ENCODE results near the gene MAP3K9. TPM values are rescaled to one million over a fixed set of nuclear protein-coding genes. Genes with fewer than 3 reads are reported as not detected.

The MAP3K9 gene
- total RNA-seq, 1 experiment from 2014 or later = 3.5 TPM

DNA sequence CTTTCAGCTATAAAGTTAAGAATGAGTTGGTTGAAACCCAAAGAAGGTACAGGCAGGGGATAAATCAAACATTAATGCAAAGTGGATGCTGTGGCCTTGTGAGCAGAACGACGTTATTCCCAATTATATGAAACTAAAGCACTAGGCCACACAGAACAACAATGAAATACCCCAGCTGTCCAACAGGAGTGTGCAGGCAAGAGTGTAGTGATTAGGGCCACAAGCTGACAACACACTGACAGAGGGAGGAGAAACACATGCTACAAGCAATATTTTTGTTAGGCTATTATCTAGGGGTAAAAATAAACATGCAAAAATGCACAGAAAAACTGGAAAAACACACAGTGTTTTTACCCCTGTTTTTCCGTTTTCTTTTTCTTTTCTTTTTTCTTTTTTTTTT, 15.0 kb downstream of the MAP3K9 start:
- in situ Hi-C loops (cut with HindIII; ENCODE audit: low pct_unique_long_range_greater_than_20kb, low sequenced_read_pairs) = no loop called here
- no peak for DNase-seq (ENCODE audit: low read depth)

DNA sequence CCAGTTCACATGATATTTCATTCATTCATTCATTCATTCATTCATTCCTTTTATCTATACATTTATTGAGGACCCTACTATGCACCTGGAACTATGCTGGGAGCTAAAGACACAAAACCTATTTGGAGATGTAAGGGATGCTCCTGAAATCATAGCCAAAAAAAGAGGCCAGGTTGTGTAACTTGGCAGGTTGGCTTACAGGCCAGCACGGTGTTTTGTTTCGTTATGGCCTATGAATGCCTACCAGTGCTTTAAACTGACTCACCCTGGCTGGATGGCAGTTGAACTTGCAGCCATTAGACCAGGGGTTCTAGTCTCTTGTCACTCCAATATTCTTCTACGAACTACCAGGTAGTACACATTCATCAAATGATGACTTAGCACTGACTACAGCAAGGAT, 15.7 kb downstream of the MAP3K9 start:
- no peak for DNase-seq (ENCODE audit: low read depth)
- in situ Hi-C loops (cut with HindIII; ENCODE audit: low pct_unique_long_range_greater_than_20kb, low sequenced_read_pairs) = no loop called here

DNA sequence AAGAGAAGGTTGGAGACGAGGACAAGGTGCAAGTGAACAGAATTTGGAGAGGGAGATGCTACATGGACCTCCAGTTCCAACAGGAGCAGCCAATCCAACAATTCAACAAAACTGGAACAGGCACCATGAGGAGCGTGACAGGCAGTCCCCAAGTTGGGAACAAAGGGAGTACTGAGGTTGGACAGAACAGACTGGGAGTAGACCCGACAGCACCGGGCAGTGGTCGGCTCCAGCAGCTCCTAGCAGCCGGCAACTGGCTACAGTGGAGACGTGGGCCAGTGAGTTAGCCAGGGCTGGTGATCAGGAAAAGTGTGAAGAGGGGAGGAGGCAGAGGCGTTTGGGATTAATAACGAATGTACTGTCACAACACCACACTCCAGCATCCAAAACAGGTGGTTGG, 16.4 kb downstream of the MAP3K9 start:
- in situ Hi-C loops (cut with HindIII; ENCODE audit: low pct_unique_long_range_greater_than_20kb, low sequenced_read_pairs) = no loop called here

DNA sequence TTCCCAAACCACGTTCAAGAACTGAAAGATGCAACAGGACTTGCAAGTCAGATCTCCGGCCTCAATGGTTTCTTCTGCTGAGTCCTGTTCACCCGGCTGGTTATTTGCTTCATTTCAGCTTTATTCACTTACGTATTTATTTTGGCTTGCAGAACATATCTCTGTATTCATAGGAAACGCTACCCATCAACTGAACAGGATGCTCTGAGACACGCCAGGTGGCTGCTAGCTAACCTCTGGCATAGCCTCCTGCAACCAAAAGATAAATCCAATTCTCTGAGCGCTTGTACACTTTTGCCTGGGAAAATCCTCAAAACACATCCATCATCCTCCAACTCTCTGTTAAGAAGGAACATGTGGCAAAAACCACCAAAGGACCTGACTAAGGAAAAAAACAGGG, 17.3 kb downstream of the MAP3K9 start:
- DNase-seq (ENCODE audit: low read depth) = no peak
- in situ Hi-C loops (cut with HindIII; ENCODE audit: low pct_unique_long_range_greater_than_20kb, low sequenced_read_pairs) = no loop called here

More for the DNA sequence above, 16.4 kb downstream of the MAP3K9 start:
- no peak for DNase-seq (ENCODE audit: low read depth)

DNA sequence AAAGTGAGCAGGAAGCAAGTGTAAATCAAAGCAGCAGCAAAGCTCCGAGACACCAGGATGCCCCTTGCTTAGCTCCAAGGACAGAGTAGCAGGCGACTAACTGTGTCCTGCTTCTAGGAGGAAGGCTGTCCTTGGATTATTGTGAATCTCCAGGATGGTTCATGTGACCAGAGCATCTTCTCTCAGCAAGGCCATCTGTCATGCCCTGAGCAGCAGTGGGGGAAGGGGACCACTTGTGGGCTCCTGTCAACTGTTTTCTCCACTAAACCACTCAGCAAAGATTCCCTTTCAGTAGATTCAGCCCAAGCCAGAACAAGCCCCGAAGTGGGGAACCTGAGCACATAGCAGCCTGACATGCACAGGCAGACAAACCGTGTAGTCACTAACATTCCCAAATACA, 19.4 kb downstream of the MAP3K9 start:
- no peak for DNase-seq (ENCODE audit: low read depth)
- in situ Hi-C loops (cut with HindIII; ENCODE audit: low pct_unique_long_range_greater_than_20kb, low sequenced_read_pairs) = no loop called here

DNA sequence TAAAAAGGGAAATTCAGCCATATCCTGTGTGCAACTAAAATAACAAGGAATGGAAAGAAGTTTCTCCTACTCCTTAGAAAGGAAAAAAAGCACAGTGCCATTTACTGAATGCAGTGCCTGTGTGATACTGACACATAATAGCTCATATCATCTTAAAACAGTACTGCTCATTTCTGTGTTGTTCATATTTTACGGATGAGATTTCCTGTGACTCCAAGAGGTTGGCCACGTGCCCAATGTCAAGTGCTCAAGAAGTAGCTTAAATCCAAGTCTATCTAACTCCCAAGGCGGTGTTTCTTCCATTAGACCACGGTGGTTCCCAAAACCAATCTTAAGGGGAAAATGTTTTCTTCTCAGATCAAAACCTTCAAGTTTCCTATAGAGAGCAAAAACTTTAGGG, 20.0 kb downstream of the MAP3K9 start:
- in situ Hi-C loops (cut with HindIII; ENCODE audit: low pct_unique_long_range_greater_than_20kb, low sequenced_read_pairs) = no loop called here
- DNase-seq (ENCODE audit: low read depth) = no peak

DNA sequence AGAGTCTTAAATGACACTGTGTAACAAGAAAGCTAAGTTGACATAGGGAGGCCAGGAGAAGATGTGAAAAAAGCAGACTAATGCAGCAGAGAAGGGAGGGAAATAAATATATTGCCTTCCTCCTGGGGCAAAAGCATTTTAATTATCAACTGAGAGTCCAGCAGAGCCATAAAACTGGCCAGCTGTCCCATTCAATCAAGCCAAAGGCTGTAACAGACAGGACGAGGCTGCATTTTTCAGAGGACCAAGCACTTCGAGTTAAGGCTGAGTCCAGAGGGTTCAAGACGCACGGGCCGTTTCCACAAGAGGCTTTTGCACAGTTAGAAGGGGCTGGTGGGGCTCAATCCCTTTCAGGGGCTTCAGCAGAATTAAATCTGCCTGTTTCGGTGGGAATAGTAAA, 20.4 kb downstream of the MAP3K9 start:
- in situ Hi-C loops (cut with HindIII; ENCODE audit: low pct_unique_long_range_greater_than_20kb, low sequenced_read_pairs) = no loop called here

DNA sequence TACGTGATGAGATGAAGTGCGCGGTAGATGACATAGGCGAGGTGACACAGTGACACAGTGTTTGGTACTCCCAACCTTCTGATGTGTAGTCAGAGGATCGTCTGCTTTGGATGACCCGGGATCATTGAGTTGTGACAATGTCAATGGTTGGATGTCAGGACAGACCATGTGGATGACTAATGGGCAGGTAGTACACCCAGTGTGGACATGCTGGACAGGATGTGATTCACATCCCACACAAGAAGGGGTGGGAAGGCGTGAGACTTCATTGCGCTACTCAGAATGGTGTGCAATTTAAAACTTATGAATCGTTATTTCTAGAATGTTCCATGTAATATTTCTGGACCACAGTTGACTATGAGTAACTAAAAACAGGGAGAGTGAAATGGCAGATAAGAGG, 23.8 kb downstream of the MAP3K9 start:
- DNase-seq (ENCODE audit: low read depth) = peak; percentile 42
- in situ Hi-C loops (cut with HindIII; ENCODE audit: low pct_unique_long_range_greater_than_20kb, low sequenced_read_pairs) = no loop called here

More for the DNA sequence above, 20.4 kb downstream of the MAP3K9 start:
- DNase-seq (ENCODE audit: low read depth) = no peak

DNA sequence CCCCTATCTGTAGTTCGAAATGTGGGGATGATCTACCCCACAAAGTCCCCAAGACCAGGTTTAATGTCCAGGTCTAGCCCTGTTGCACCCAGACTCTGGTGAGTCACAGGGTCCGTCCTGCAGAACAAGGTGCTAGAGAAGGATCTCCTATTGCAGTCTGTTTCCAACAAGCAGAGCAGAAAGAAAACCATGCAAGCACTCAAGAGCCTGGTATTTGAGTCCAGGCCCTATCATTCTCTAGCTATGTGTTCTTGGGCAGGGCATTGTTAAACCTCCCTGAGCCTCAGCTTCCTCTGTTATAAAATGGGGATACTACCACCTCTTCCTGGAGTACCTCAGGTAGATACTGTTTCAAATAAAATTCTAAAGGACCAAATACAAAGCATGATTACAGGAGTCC, 24.4 kb downstream of the MAP3K9 start:
- in situ Hi-C loops (cut with HindIII; ENCODE audit: low pct_unique_long_range_greater_than_20kb, low sequenced_read_pairs) = no loop called here
- DNase-seq (ENCODE audit: low read depth) = no peak

DNA sequence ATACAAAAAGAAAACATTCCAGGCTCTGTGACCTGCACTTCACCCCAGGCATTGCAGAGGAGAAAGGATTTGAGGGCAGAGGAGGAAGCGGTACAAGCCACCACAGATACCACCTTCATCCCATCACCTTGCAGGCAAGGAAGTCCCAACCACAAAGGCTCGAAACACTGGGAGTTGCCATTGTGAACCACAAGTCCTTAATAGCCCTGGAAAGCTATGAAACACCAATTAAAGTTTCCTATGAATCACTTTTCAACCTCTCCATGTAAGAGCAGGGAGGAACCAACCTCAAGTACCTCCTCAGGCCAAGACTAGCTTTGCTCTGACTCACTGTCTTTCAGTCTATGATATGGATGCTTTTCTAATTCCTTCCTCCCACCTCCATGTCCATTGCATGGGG, 27.0 kb downstream of the MAP3K9 start:
- in situ Hi-C loops (cut with HindIII; ENCODE audit: low pct_unique_long_range_greater_than_20kb, low sequenced_read_pairs) = no loop called here

DNA sequence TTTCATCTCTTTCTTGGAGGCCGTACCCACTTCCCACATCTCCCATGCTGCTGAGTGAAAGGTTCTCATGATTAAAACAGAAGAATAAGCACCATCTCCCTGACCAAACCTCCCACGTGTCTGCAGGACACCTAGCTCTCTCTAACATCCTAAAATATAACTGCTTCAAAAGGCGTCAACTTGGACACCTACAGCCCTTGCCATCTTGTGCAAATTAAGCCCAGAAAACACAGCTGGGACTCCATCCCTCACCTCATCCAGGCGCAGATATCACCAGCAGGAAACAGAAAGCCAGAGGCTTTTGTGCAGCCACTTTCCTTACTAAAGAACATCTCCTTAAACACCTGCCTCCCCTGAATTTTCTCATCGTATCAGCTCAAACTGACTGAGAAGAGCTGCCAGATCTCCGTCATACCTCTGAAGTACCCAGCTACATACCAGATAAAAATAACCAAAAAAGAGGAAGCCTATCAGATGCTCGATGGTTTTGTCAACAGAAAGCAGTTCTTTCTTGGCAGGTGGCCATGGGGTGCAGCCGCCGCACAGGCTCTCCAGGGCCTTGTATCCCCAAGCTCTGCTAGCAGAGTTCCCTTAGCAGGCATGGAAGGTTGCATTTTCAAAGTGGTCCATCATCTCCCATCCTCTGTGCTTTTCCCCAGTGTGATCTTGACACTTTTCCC, 28.8 kb downstream of the MAP3K9 start:
- no peak for DNase-seq (ENCODE audit: low read depth)
- in situ Hi-C loops (cut with HindIII; ENCODE audit: low pct_unique_long_range_greater_than_20kb, low sequenced_read_pairs) = no loop called here

More for the DNA sequence above, 27.0 kb downstream of the MAP3K9 start:
- peak; percentile 65 for DNase-seq (ENCODE audit: low read depth)

DNA sequence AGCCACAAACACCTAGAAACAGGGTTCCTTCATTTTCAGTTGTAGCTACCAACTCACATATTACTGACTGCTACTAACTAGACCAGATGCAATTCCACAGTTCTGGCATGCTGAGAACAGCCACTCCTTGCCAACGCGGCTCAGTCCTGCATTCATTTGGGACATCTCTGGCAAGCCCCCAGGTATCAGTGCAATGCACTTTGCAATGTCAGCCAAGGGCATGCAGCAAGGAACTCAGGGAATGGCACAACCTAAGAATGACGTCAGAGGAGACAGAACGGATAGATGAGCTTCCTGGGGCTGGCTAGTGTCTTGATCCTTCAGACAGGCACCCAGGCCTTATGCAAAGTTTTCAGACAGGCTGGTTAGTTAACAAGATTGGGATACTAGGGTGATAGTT, 29.6 kb downstream of the MAP3K9 start:
- in situ Hi-C loops (cut with HindIII; ENCODE audit: low pct_unique_long_range_greater_than_20kb, low sequenced_read_pairs) = no loop called here

DNA sequence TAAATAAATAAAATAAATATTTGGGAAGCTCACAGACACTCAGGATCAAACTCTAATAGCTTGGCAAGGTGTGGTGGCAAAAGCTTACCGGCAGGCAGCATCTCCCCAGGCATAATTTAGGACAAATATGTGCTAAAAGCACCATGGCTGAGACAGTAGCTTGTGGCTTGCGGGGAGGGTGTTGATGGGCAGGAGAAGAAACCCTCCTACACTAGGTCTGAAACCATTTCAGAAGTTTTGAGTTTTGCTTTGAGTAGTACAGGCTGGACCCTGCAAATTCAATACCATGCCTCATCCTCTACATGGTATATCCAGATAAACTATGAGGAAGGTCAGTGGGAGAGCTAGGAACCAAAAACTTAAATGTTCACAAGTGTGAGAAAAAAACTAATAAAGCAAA, 33.1 kb downstream of the MAP3K9 start:
- in situ Hi-C loops (cut with HindIII; ENCODE audit: low pct_unique_long_range_greater_than_20kb, low sequenced_read_pairs) = no loop called here
- DNase-seq (ENCODE audit: low read depth) = no peak

More for the DNA sequence above, 29.6 kb downstream of the MAP3K9 start:
- no peak for DNase-seq (ENCODE audit: low read depth)

DNA sequence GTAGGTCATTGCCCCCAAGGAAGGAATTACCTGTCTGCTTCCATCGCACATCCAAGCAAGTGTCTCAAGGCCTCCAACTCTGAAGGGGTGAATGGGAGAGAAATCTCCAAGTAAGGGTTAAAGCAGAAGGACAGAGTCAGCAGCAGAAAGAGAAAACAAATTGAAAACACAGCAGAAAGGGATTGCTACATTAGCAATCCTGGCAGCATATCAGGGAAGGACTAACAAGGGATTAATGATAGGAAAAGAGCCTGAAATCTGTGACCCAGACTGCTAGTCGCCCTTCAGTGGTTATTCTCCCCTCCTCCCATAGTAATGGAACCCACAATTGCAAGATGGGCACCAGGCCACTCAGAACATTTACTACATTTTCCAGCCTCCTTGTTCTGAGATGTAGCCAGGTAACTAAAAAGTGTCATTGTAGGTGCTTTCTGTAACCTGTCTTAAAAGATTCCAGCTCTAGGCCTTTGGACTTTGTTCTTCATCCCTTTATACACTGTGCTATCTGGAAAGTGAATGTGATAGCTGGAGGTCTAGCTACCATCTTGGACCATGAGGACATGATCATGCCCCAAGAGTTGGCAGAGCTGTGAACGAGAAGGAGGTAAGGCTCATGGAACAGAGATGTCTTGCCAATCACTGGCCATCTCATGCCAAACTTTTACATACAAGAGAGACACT, 36.0 kb downstream of the MAP3K9 start:
- no peak for DNase-seq (ENCODE audit: low read depth)
- in situ Hi-C loops (cut with HindIII; ENCODE audit: low pct_unique_long_range_greater_than_20kb, low sequenced_read_pairs) = no loop called here

DNA sequence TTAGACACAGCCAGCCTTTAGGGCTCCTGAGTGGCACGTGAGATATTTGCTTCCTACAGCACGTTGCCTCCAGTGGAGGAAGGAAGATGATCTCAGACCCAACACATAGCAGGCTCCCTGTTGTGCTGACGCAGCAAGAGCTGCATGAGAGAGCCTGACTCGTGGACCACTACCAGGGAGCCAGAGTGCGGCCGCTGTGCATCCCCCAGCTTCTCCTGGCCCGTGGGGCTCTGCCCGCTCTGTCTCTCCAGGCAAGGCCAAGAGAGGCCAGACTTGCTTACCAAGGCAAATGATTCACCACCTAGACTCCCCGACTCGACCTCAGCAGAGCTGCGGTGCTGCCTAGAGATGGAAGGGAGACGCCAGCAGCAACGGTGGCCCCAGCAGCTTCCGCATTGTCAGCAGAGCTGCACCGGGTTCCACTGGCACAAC, 37.5 kb downstream of the MAP3K9 start:
- in situ Hi-C loops (cut with HindIII; ENCODE audit: low pct_unique_long_range_greater_than_20kb, low sequenced_read_pairs) = no loop called here
- no peak for DNase-seq (ENCODE audit: low read depth)

DNA sequence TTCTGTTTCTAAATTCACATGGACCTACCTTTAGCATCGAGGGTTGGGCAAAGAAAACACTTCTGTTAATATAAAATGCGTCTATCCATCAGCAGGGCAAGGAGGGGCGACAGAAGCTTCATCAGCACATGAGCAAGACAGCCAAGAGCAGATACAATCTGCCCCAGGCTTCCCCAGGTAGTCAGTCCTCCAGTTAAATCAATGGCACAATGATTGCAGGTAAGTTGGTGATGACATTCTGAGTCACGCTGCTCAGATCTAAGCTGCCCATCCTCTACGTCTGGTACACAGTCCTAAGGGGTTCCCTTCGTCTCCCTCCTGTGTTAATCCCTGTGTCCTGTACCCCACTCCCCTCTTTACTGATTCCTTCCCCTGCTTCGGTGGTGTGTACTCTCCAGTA, 38.8 kb downstream of the MAP3K9 start:
- DNase-seq (ENCODE audit: low read depth) = no peak
- in situ Hi-C loops (cut with HindIII; ENCODE audit: low pct_unique_long_range_greater_than_20kb, low sequenced_read_pairs) = no loop called here

DNA sequence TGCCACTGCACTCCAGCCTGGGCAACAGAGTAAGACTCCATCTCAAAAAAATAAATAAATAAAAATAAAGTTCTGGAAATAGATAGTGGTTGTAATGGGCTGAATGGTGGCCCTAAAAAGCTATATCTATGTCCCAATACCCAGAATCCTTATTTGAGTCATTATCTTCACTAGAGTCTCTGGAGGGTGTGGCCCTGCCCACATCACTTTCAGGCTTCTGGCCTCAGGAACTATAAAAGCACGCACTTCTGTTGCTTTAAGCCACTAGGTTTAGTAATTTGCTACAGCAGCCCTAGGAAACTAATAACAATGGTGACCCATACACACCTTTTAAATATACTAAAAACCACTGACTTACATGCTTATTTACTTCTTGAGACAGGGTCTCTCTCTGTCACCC, 49.9 kb downstream of the MAP3K9 start:
- in situ Hi-C loops (cut with HindIII; ENCODE audit: low pct_unique_long_range_greater_than_20kb, low sequenced_read_pairs) = no loop called here
- no peak for DNase-seq (ENCODE audit: low read depth)

DNA sequence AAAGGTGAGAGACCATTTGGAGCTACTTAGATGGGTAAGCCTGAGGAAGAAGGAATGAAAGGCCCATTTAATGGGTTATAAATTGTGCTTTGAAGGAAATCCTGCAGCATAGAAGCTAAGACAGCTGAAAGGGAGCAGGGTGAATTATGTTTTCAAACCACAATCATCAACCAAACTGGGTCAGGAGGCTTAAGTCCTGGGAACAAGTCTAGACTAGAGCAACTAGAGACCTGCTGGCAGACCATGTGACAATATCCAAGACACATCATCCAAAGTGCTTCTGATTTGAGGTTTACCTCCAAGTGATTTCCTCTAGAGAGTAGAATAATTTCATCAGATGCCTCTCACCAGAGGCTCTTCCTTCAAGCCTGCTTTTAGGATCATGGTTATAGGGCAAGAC, 53.7 kb downstream of the MAP3K9 start:
- DNase-seq (ENCODE audit: low read depth) = no peak
- in situ Hi-C loops (cut with HindIII; ENCODE audit: low pct_unique_long_range_greater_than_20kb, low sequenced_read_pairs) = no loop called here

DNA sequence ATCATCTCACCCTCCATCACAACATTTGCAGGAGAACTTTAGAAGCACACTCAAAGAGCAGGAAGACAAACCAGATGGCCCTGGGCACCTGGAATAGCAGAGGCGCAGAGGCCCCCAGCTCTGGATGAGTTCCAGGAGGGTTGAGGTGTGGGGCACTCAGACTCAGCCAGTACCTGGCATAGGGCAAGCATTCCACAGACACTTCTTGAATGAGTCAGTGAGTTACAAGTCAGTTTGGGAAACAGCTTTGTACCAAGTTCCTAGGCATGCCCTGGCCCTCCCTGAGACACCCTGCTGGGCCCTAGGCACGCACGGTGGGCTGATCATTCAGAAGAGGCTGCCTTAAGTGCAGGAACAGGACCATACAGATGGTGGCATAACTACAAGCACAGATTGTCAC, 54.3 kb downstream of the MAP3K9 start:
- in situ Hi-C loops (cut with HindIII; ENCODE audit: low pct_unique_long_range_greater_than_20kb, low sequenced_read_pairs) = no loop called here
- DNase-seq (ENCODE audit: low read depth) = peak; percentile 80

DNA sequence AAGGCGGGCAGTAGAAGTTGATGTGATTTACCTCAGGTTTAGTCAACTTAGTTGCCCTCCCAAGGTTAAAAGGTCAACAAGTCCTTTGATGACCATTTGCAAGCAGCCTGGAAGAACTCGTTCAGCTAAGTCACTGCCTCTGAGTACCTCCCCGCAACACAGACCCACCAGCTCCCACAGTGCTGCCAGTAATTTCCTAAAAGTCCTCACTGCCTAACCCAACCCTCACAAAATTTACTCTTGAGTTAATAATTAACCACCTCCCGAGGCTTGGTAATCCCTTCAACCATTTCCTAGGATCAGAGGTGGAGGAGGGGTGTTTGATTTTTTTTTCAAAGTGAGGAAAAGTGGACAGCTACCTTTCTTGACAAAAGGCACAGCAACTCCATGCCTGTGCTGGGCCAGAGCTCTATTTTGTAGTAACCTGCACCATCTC, 55.8 kb downstream of the MAP3K9 start:
- in situ Hi-C loops (cut with HindIII; ENCODE audit: low pct_unique_long_range_greater_than_20kb, low sequenced_read_pairs) = no loop called here
- peak; percentile 65 for DNase-seq (ENCODE audit: low read depth)

All from Caki2 (cell line).